Bronchial epithelial cell (primary cell): ENCODE data around the gene CFAP100. TPM values are rescaled to one million over a fixed set of nuclear protein-coding genes. Genes with fewer than 3 reads are reported as not detected.

Experiments used
- DNase-seq: peaks from one replicate; pipeline ENCODE4 v3.0.0-alpha.2; 2010; ENCODE audit warnings: low read depth
- FAIRE-seq: peaks from 2 replicates; lab custom pipeline; 2011; peaks lifted over from hg19 to GRCh38; lab: Jason Lieb, UNC
- H3K27me3 ChIP-seq: 2 replicates; pipeline ENCODE4 v1.5.1; 2011; ENCODE audit warnings: low read length; ENCODE audit not compliant: control insufficient read depth, insufficient read depth
- H3K36me3 ChIP-seq: 2 replicates; pipeline ENCODE4 v1.5.1; 2011; ENCODE audit warnings: low read length; ENCODE audit not compliant: control insufficient read depth, insufficient read depth
- H3K4me3 ChIP-seq: 2 replicates; pipeline ENCODE4 v1.5.1; 2011; ENCODE audit warnings: mild to moderate bottlenecking, low read depth, low read length, control low read depth
- total RNA-seq: library from RNA; depleted of rRNA; stranded (reverse); fragments of >200 nt; gene quantifications from 2 replicates; pipeline ENCODE4 v1.2.1, GENCODE V29; 2014
- TF ChIP-seq, protein P1 (sequence below): IDR thresholded peaks from 2 replicates; pipeline ENCODE4 v1.5.1; 2011; ENCODE audit warnings: mild to moderate bottlenecking, moderate library complexity, low read length, control low read depth, inconsistent platforms; ENCODE audit not compliant: insufficient read depth, severe bottlenecking

The CFAP100 gene
- total RNA-seq, 1 donor from 2014 or later: not detected

GRCh38 chr3:126442094-126442855, 47.6 kb downstream of the CFAP100 start:
- FAIRE-seq (no peak), DNase-seq (no peak)
- TF ChIP-seq, protein P1, sequence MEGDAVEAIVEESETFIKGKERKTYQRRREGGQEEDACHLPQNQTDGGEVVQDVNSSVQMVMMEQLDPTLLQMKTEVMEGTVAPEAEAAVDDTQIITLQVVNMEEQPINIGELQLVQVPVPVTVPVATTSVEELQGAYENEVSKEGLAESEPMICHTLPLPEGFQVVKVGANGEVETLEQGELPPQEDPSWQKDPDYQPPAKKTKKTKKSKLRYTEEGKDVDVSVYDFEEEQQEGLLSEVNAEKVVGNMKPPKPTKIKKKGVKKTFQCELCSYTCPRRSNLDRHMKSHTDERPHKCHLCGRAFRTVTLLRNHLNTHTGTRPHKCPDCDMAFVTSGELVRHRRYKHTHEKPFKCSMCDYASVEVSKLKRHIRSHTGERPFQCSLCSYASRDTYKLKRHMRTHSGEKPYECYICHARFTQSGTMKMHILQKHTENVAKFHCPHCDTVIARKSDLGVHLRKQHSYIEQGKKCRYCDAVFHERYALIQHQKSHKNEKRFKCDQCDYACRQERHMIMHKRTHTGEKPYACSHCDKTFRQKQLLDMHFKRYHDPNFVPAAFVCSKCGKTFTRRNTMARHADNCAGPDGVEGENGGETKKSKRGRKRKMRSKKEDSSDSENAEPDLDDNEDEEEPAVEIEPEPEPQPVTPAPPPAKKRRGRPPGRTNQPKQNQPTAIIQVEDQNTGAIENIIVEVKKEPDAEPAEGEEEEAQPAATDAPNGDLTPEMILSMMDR: no peak

DNA sequence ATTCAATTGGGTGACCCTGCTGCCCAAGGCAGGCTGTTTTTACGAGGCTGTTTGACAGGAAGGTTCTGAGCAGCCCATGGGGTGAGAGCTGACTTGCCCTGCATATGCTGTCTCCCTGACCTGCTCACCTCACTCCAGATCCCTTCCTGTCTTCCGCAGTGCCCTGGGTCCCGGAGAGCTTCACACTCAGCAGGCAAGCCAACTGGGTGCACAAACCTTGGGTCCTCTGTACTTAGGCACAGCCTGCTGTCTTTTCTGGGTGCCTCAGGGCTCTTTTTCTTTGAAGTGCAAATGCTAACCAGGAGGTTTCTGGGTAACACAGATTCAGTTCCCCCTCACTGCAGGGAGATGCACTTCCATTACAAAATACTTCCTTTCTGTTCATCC, 48.1 kb downstream of the CFAP100 start:
- DNase-seq (no peak), FAIRE-seq (no peak)
- Histone ChIP-seq H3K4me3 (no peak overlapping the region), H3K36me3 (peaks cover 19% of the 10 kb centered on the region), H3K27me3 (no peaks in the 10 kb centered on the region)
- TF ChIP-seq, protein P1: no peak

More at GRCh38 chr3:126442094-126442855, 47.6 kb downstream of the CFAP100 start:
- no peaks in the 10 kb centered on the region for H3K27me3 ChIP-seq
- H3K4me3 ChIP-seq: no peak overlapping the region
- peaks cover 21% of the 10 kb centered on the region for H3K36me3 ChIP-seq

GRCh38 chr3:126445506-126445905, 50.8 kb downstream of the CFAP100 start:
- TF ChIP-seq, protein P1: no peak
- DNase-seq: no peak
- H3K4me3 ChIP-seq: no peak overlapping the region
- peaks cover 19% of the 10 kb centered on the region for H3K36me3 ChIP-seq
- no peaks in the 10 kb centered on the region for H3K27me3 ChIP-seq
- no peak for FAIRE-seq

DNA sequence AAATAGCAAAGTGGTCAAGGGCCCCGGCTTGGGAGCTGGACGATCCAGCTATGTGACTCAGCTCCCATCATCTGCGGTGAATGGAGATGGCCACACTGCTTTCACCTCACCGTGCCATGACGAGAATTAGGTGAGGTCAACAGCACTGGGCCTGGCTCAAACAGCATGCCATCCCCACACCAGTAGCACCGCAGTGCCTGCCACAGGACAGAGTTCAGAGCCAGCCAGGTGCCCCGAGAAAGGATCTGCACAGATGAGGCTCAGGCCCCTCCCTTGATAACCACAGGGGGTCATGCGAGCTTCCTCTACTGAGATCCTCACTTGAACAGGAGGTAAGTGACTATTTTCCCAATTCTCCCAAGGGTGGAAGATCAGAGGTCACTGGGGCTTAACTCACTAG, 51.6 kb downstream of the CFAP100 start:
- DNase-seq: no peak
- no peak overlapping the region for H3K4me3 ChIP-seq
- peaks cover 21% of the 10 kb centered on the region for H3K36me3 ChIP-seq
- no peaks in the 10 kb centered on the region for H3K27me3 ChIP-seq
- TF ChIP-seq, protein P1: no peak
- no peak for FAIRE-seq

- FAIRE-seq: no peak
Measured at GRCh38 chr3:126446791-126447190, 52.1 kb downstream of the CFAP100 start.

More at GRCh38 chr3:126446791-126447190, 52.1 kb downstream of the CFAP100 start:
- Histone ChIP-seq H3K36me3 (peaks cover 20% of the 10 kb centered on the region), H3K4me3 (no peak overlapping the region), H3K27me3 (no peaks in the 10 kb centered on the region)
- no peak for DNase-seq
- TF ChIP-seq, protein P1: no peak
